Measurements from ENCODE around the gene CNTRL.

GRCh38 chr9:121160025-121160424, 85.3 kb downstream of the CNTRL start:
- TF ChIP-seq CTCF (IDR thresholded peaks at IDR 0.05) (no peak), POLR2A (IDR thresholded peaks at IDR 0.05) (no peak), POLR2AphosphoS5 (IDR thresholded peaks at IDR 0.05) (no peak)

Data from stomach (tissue), 4 donors.